Ovary (tissue), 3 donors: ENCODE results near the gene MYH4.

ENCODE experiments used
- CTCF ChIP-seq, 3 donors: fragments of 450-650 bp in 2 of 3; fragments of 200-600 bp in 1 of 3; IDR thresholded peaks; one replicate each; pipeline versions ENCODE4 v1.5.1 to v1.8.0; 2016 to 2022; ENCODE audit warnings: antibody characterized with exemption in 3 of 3, mild to moderate bottlenecking in 1 of 3
- EP300 ChIP-seq: sonication (generic); formaldehyde crosslinking; IDR thresholded peaks from one replicate; pipeline ENCODE4 v1.6.1; 2017; ENCODE audit warnings: antibody characterized with exemption
- POLR2A ChIP-seq: fragments of 450-650 bp; IDR thresholded peaks from one replicate; pipeline ENCODE4 v1.6.1; 2017; ENCODE audit warnings: antibody characterized with exemption, mild to moderate bottlenecking, moderate library complexity
- donor health status: DM: no; HTN: no; CAD: no.

DNA sequence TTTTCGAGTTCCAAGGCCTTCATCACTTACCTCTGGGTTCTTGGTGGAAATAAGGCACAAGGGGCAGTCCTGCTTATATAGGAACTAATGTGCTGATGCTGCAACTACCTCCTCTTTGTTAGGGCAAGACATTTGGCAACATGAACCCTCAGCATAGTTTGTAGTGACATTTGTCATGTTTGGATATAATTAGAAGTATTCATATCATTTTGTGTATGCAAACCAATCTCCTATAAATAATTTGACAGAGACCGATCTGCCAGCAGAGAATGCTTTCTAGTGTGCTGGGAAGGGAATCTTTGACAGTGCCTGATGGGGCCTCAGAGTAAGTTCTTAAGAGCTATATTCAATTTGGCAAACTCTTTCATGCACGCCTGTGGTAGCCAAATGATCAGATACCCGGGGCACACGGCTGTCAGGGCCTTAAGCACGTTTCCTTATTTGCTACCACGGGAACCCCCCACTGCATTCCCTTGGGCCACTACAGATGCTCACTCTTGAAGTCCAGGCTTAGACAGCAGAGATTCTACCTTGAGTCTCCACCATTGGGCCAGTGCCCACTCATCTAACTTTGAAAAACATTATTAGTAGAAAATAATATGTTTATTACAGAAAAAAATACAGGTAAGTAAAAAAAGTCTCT is 47.3 kb downstream of the MYH4 start, which contains the start of gene MYH8:
- no peak for TF ChIP-seq EP300
- TF ChIP-seq CTCF (IDR thresholded peaks at IDR 0.05) = no peak
- no peak for TF ChIP-seq POLR2A
